HCT116 (cell line): ENCODE data around the gene UMOD. TPM values are rescaled to one million over a fixed set of nuclear protein-coding genes. Genes with fewer than 3 reads are reported as not detected.

Source experiments
- ATAC-seq: fragments of 200-7000 bp; cut with Tn5 transposase; 2 replicates; pipeline ENCODE4 v1.9.1; 2020; ENCODE audit warnings: mild to moderate bottlenecking, moderate library complexity
- BruUV-seq: library from RNA; stranded (reverse); fragments of 400-500 nt; replicated peaks from 2 replicates; lab custom pipeline; 2021; lab: Mats Ljungman, UMichigan
- CTCF ChIA-PET: fragments of 300-600 bp; sonication (Branson Sonifier 250); formaldehyde crosslinking; loops from one replicate; lab custom pipeline; 2021; ENCODE audit warnings: antibody characterized with exemption; lab: Charles Lee
- POLR2A ChIA-PET: fragments of 300-600, 350-600 bp; sonication (Branson Sonifier 250); formaldehyde crosslinking; loops from one replicate; lab custom pipeline; 2021; ENCODE audit warnings: antibody characterized with exemption; lab: Charles Lee
- RAD21 ChIA-PET, 2 experiments: fragments of 300-600 bp; sonication (Branson Sonifier 250); formaldehyde crosslinking; loops; one replicate each; lab custom pipeline; 2023; ENCODE audit warnings: low total read pairs in 2 of 2; ENCODE audit not compliant: uncharacterized antibody in 2 of 2, unreplicated experiment in 2 of 2, low non-redundant PET in 1 of 2; lab: Charles Lee
- DNase-seq: peaks from one replicate; pipeline ENCODE4 v3.0.0-alpha.2; 2010; ENCODE audit warnings: low read depth, low spot score
- H2AFZ ChIP-seq: fragments of 200-600 bp; shearing (Covaris generic), sonication (generic); 2 replicates; pipeline ENCODE4 v1.6.1; 2017; ENCODE audit warnings: low read depth, mixed run types, mixed read lengths, antibody characterized with exemption, low read length; ENCODE audit not compliant: poor library complexity, severe bottlenecking
- H3K27ac ChIP-seq: 2 replicates; pipeline ENCODE4 v1.5.1; 2012; ENCODE audit warnings: low read depth, low read length
- H3K27me3 ChIP-seq: fragments of 200-600 bp; sonication (generic); 2 replicates; pipeline ENCODE4 v1.6.1; 2016; ENCODE audit warnings: mixed run types, low read length, mixed read lengths; ENCODE audit not compliant: insufficient read depth
- H3K36me3 ChIP-seq, 2 experiments: fragments of 200-500 bp in 1 of 2; fragments of 200-600 bp in 1 of 2; sonication (Bioruptor generic) in 1 of 2; sonication (generic) in 1 of 2; 2 replicates each; pipeline versions ENCODE4 v1.5.1 to v1.6.1; 2014 to 2016; ENCODE audit warnings: low read length in 2 of 2, inconsistent platforms in 1 of 2, mixed read lengths in 1 of 2, mixed run types in 1 of 2; ENCODE audit not compliant: insufficient read depth in 2 of 2, control insufficient read depth in 1 of 2
- H3K4me1 ChIP-seq, 2 experiments: fragments of 200-600 bp in 1 of 2; sonication (generic) in 1 of 2; 2 replicates each; pipeline versions ENCODE4 v1.5.1 to v1.6.1; 2012 to 2017; ENCODE audit warnings: low read length in 2 of 2, inconsistent platforms in 1 of 2, mild to moderate bottlenecking in 1 of 2, mixed read lengths in 1 of 2, mixed run types in 1 of 2, moderate library complexity in 1 of 2; ENCODE audit not compliant: insufficient read depth in 2 of 2, control insufficient read depth in 1 of 2
- H3K4me2 ChIP-seq: fragments of 200-600 bp; sonication (generic); 2 replicates; pipeline ENCODE4 v1.6.1; 2017; ENCODE audit warnings: mixed run types, low read length, mixed read lengths
- H3K4me3 ChIP-seq, 2 experiments: fragments of 200-600 bp in 1 of 2; sonication (generic) in 1 of 2; replicated peaks in 1 of 2; 2 replicates each; pipeline ENCODE4 v1.5.1; 2011 to 2016; ENCODE audit warnings: low read length in 2 of 2, control low read depth in 1 of 2, low read depth in 1 of 2, mild to moderate bottlenecking in 1 of 2, mixed read lengths in 1 of 2, mixed run types in 1 of 2
- H3K79me2 ChIP-seq: fragments of 200-600 bp; sonication (generic); 2 replicates; pipeline ENCODE4 v1.6.1; 2017; ENCODE audit warnings: mild to moderate bottlenecking, mixed run types, low read length, moderate library complexity, mixed read lengths; ENCODE audit not compliant: insufficient read depth
- H3K9ac ChIP-seq: fragments of 200-600 bp; sonication (generic); 2 replicates; pipeline ENCODE4 v1.6.1; 2016; ENCODE audit warnings: low read length, mixed read lengths
- H3K9me2 ChIP-seq: fragments of 200-600 bp; sonication (generic), shearing (Covaris generic); 2 replicates; pipeline ENCODE4 v1.6.1; 2017; ENCODE audit warnings: mixed run types, mild to moderate bottlenecking, moderate library complexity; ENCODE audit not compliant: insufficient read depth
- H3K9me3 ChIP-seq, 2 experiments: fragments of 200-500 bp in 1 of 2; fragments of 200-600 bp in 1 of 2; sonication (Bioruptor generic) in 1 of 2; sonication (generic) in 1 of 2; 2 replicates each; pipeline ENCODE4 v1.6.1; 2014 to 2017; ENCODE audit warnings: low read length in 2 of 2, mixed read lengths in 2 of 2, inconsistent platforms in 1 of 2, low read depth in 1 of 2, mild to moderate bottlenecking in 1 of 2, mixed run types in 1 of 2, moderate library complexity in 1 of 2; ENCODE audit not compliant: control insufficient read depth in 1 of 2, insufficient read depth in 1 of 2
- H4K20me1 ChIP-seq: fragments of 200-600 bp; sonication (generic), shearing (Covaris generic); 2 replicates; pipeline ENCODE4 v1.6.1; 2017; ENCODE audit warnings: mixed run types, mild to moderate bottlenecking, moderate library complexity; ENCODE audit not compliant: insufficient read depth
- CEBPB ChIP-seq: IDR thresholded peaks from 2 replicates; pipeline ENCODE4 v1.6.1; 2012; ENCODE audit warnings: low read depth
- CTCF ChIP-seq, 3 experiments: fragments of 200-600 bp in 1 of 3; sonication (generic) in 1 of 3; IDR thresholded peaks in 2 of 3; conservative IDR thresholded peaks in 1 of 3; 2 replicates each; pipeline ENCODE4 v1.5.1; 2012 to 2017; ENCODE audit warnings: low read depth in 2 of 3, low read length in 2 of 3, antibody characterized with exemption in 1 of 3, borderline replicate concordance in 1 of 3, control low read depth in 1 of 3, mild to moderate bottlenecking in 1 of 3, mixed read lengths in 1 of 3, mixed run types in 1 of 3, moderate library complexity in 1 of 3; ENCODE audit not compliant: insufficient read depth in 1 of 3
- EZH2phosphoT487 ChIP-seq: fragments of 200-600 bp; IDR thresholded peaks from 2 replicates; pipeline ENCODE4 v1.6.1; 2018; ENCODE audit warnings: antibody characterized with exemption, borderline replicate concordance
- SRF ChIP-seq: IDR thresholded peaks from 2 replicates; pipeline ENCODE4 v1.6.1; 2012; ENCODE audit warnings: low read depth
- ZFX ChIP-seq: fragments of 450-650 bp; IDR thresholded peaks from 2 replicates; pipeline ENCODE4 v1.6.1; 2017
- intact Hi-C: fragments of 100-400 bp; cut with micrococcal nuclease; formaldehyde crosslinking; loops from 2 replicates; pipeline ENCODE4 v1.10.0; 2022
- total RNA-seq: library from RNA; stranded (reverse); gene quantifications from one replicate; pipeline ENCODE4 v1.2.1, GENCODE V29; 2021; ENCODE audit not compliant: unreplicated experiment

UMOD gene
- total RNA-seq, 1 experiment from 2014 or later = not detected

- peaks cover 56% of the 10 kb centered on the region for H3K27me3 ChIP-seq
- no peak overlapping the region for H3K9ac ChIP-seq
- no peak overlapping the region for H3K27ac ChIP-seq
- no peaks in the 10 kb centered on the region for H3K9me2 ChIP-seq
- H3K79me2 ChIP-seq = no peaks in the 10 kb centered on the region
- ChIA-PET CTCF (no interaction called here), RAD21 (no interaction called here), POLR2A (no interaction called here)
- H4K20me1 ChIP-seq = no peaks in the 10 kb centered on the region
- no peak for TF ChIP-seq SRF
- TF ChIP-seq ZFX = no peak
- no peaks in the 10 kb centered on the region for H3K9me3 ChIP-seq
- ATAC-seq (no peak), DNase-seq (no peak)
- intact Hi-C loops = no loop called here
- no TSS peak for BruUV-seq
- no peaks in the 10 kb centered on the region for H3K4me1 ChIP-seq
- no peaks in the 10 kb centered on the region for H3K36me3 ChIP-seq
- no peak overlapping the region for H2AFZ ChIP-seq
- H3K4me3 ChIP-seq = no peak overlapping the region
- no peak overlapping the region for H3K4me2 ChIP-seq
These were observed 864 bp upstream of the UMOD start for GRCh38 chr16:20353379-20353778.

GRCh38 chr16:20349615-20350014 lies 2.9 kb downstream of the UMOD start:
- Histone ChIP-seq H3K27me3 (peaks cover 28% of the 10 kb centered on the region), H3K9me3 (no peaks in the 10 kb centered on the region), H3K4me1 (no peaks in the 10 kb centered on the region), H3K27ac (no peak overlapping the region), H3K9me2 (no peaks in the 10 kb centered on the region), H3K36me3 (no peaks in the 10 kb centered on the region)
- intact Hi-C loops = no loop called here
- BruUV-seq = no TSS peak
- POLR2A ChIA-PET = no interaction called here
- ATAC-seq = peak; percentile 63; the same call in 1 of the 2 replicates
- TF ChIP-seq EZH2phosphoT487 (no peak), CEBPB (no peak), CTCF (IDR thresholded peaks at IDR 0.05 in 2 of 3, conservative IDR thresholded peaks at IDR 0.05 in 1 of 3; ENCODE audit: borderline replicate concordance in 1 of 3, insufficient read depth in 1 of 3, low read depth in 2 of 3, low read length in 2 of 3) (peak in 2 of 3 experiments; percentile 59 to 64; a peak in 4 of 6 replicates)
- TF ChIP-seq, all 23 proteins: peak for 1
- H3K4me2 ChIP-seq = no peak overlapping the region
- H3K9ac ChIP-seq = no peak overlapping the region
- no peak overlapping the region for H2AFZ ChIP-seq
- no peaks in the 10 kb centered on the region for H4K20me1 ChIP-seq
- DNase-seq = no peak
- ChIA-PET CTCF (interaction anchor here (0.7 to 1.7 kb wide), 6 partner anchors 9 to 451 kb away, joined by 3 to 7 read pairs (median 4); no protein-coding TSS in a partner anchor), RAD21 (no interaction called here)
- H3K79me2 ChIP-seq = no peaks in the 10 kb centered on the region
- no peak overlapping the region for H3K4me3 ChIP-seq
